GM12891 (cell line): ENCODE data around the gene C8B.

ENCODE experiments used
- PAX5 ChIP-seq: IDR thresholded peaks from 2 replicates; pipeline ENCODE4 v1.6.1; 2011; ENCODE audit warnings: low read length, moderate library complexity, mild to moderate bottlenecking; ENCODE audit not compliant: insufficient read depth, severe bottlenecking
- POLR2A ChIP-seq: IDR thresholded peaks from 2 replicates; pipeline ENCODE4 v1.6.1; 2011; ENCODE audit warnings: low read depth, low read length, control low read depth
- POLR2AphosphoS5 ChIP-seq: IDR thresholded peaks from 2 replicates; pipeline ENCODE4 v1.6.1; 2011; ENCODE audit warnings: low read depth, low read length, control low read depth
- POU2F2 ChIP-seq: IDR thresholded peaks from 2 replicates; pipeline ENCODE4 v1.6.1; 2011; ENCODE audit warnings: low read depth, mild to moderate bottlenecking, control low read depth, low read length, moderate library complexity
- SPI1 ChIP-seq: IDR thresholded peaks from 2 replicates; pipeline ENCODE4 v1.6.1; 2011; ENCODE audit warnings: low read depth, low read length, control low read depth
- TAF1 ChIP-seq: IDR thresholded peaks from 2 replicates; pipeline ENCODE4 v1.6.1; 2011; ENCODE audit warnings: low read depth, low read length, control low read depth

DNA sequence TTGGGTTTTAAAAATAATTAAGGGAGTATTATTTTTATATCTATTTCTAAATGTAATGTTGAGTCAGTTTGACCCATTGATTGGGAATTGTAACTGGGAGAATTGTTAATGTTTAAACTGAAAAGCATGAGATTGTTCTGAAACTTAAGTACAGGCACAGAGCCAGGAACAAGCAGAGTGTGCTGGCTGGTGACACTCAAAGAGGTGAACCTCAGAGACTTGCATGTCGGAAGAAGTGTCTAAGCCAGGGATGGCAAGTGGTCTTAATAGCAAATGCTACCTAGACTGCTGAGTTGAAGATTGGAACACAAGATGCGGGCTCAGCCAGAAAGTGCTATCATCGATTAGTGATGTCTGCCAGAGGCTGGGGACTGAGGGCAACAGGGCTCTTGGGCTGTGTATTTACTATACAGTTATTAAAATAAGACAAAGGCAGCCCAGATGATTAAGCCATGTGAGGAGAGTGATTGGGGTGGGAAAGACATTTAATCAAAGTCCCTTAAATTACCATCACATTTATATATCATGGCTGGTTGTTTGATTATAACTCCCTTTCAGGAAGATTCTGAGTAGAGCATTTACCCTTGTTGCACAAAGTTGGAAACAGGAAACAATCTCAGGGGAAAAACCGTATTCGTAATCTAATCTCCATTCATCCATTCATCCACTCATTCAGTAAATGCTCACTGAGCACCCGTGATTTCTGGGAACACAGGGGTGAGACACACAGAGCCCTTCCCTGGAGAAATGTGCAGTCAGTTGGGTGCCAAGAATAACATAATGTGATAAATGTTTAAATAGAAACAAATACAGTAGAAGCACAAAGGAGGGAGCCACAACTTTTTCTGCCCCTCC lies 68.4 kb downstream of the C8B start:
- TF ChIP-seq POLR2A = no peak
- TF ChIP-seq TAF1 = no peak
- no peak for TF ChIP-seq SPI1
- TF ChIP-seq POLR2AphosphoS5 = no peak
- no peak for TF ChIP-seq POU2F2
- TF ChIP-seq PAX5 = no peak
